Effector memory CD4-positive, alpha-beta T cell (primary cell): ENCODE results near the gene HMGCS2.
"Not testable (repeated sequence)": the region's sequence is repeated elsewhere in the genome, so short reads cannot be mapped to it uniquely, and the experiment has no call there.

Experiments
- DNase-seq, 3 donors: peaks; one replicate each; pipeline ENCODE4 v3.0.0-alpha.2; 2020
- H3K27ac ChIP-seq: 2 replicates; pipeline ENCODE4 v1.7.0; 2013; ENCODE audit warnings: mild to moderate bottlenecking, low read length, moderate library complexity; ENCODE audit not compliant: insufficient read depth, poor library complexity, severe bottlenecking
- H3K27me3 ChIP-seq: replicated peaks from 2 replicates; pipeline ENCODE4 v1.7.0; 2013; ENCODE audit warnings: mild to moderate bottlenecking, low read length; ENCODE audit not compliant: insufficient read depth, control insufficient read depth, poor library complexity, severe bottlenecking
- H3K36me3 ChIP-seq: 2 replicates; pipeline ENCODE4 v1.7.0; 2013; ENCODE audit warnings: mild to moderate bottlenecking, low read length, moderate library complexity; ENCODE audit not compliant: control insufficient read depth, insufficient read depth
- H3K4me1 ChIP-seq: 2 replicates; pipeline ENCODE4 v1.7.0; 2013; ENCODE audit warnings: low read length, mild to moderate bottlenecking; ENCODE audit not compliant: control insufficient read depth, insufficient read depth, poor library complexity, severe bottlenecking
- H3K4me3 ChIP-seq: 2 replicates; pipeline ENCODE4 v1.7.0; 2013; ENCODE audit warnings: low read length, low read depth, mild to moderate bottlenecking; ENCODE audit not compliant: insufficient read depth, poor library complexity, severe bottlenecking
- H3K9me3 ChIP-seq: 2 replicates; pipeline ENCODE4 v1.7.0; 2013; ENCODE audit warnings: mild to moderate bottlenecking, low read length, moderate library complexity; ENCODE audit not compliant: control insufficient read depth

Gene HMGCS2

GRCh38 chr1:119718972-119719371, 49.7 kb downstream of the HMGCS2 start:
- Histone ChIP-seq H3K36me3 (no peaks in the 10 kb centered on the region), H3K9me3 (no peaks in the 10 kb centered on the region)

GRCh38 chr1:119718409-119718808, 50.3 kb downstream of the HMGCS2 start:
- no peaks in the 10 kb centered on the region for H3K36me3 ChIP-seq
- no peak overlapping the region for H3K27ac ChIP-seq
- no peaks in the 10 kb centered on the region for H3K4me1 ChIP-seq

More at GRCh38 chr1:119718972-119719371, 49.7 kb downstream of the HMGCS2 start:
- no peak overlapping the region for H3K27ac ChIP-seq
- no peak for DNase-seq
- H3K27me3 ChIP-seq = no peaks in the 10 kb centered on the region
- no peaks in the 10 kb centered on the region for H3K4me1 ChIP-seq
- no peak overlapping the region for H3K4me3 ChIP-seq

GRCh38 chr1:119715542-119715941, 53.2 kb downstream of the HMGCS2 start:
- no peak for DNase-seq
- H3K27me3 ChIP-seq = no peaks in the 10 kb centered on the region
- H3K9me3 ChIP-seq = no peaks in the 10 kb centered on the region
- no peak overlapping the region for H3K4me3 ChIP-seq
- no peaks in the 10 kb centered on the region for H3K36me3 ChIP-seq
- H3K27ac ChIP-seq = no peak overlapping the region
- no peaks in the 10 kb centered on the region for H3K4me1 ChIP-seq

More at GRCh38 chr1:119718409-119718808, 50.3 kb downstream of the HMGCS2 start:
- no peak for DNase-seq
- Histone ChIP-seq H3K9me3 (no peaks in the 10 kb centered on the region), H3K4me3 (no peak overlapping the region), H3K27me3 (no peaks in the 10 kb centered on the region)

- no peak for DNase-seq
- no peak overlapping the region for H3K4me3 ChIP-seq
- H3K4me1 ChIP-seq = no peaks in the 10 kb centered on the region
- H3K27ac ChIP-seq = no peak overlapping the region
- H3K27me3 ChIP-seq = no peaks in the 10 kb centered on the region
- H3K9me3 ChIP-seq = no peaks in the 10 kb centered on the region
- H3K36me3 ChIP-seq = no peaks in the 10 kb centered on the region
Measured at GRCh38 chr1:119714583-119714982, 54.1 kb downstream of the HMGCS2 start.

DNA sequence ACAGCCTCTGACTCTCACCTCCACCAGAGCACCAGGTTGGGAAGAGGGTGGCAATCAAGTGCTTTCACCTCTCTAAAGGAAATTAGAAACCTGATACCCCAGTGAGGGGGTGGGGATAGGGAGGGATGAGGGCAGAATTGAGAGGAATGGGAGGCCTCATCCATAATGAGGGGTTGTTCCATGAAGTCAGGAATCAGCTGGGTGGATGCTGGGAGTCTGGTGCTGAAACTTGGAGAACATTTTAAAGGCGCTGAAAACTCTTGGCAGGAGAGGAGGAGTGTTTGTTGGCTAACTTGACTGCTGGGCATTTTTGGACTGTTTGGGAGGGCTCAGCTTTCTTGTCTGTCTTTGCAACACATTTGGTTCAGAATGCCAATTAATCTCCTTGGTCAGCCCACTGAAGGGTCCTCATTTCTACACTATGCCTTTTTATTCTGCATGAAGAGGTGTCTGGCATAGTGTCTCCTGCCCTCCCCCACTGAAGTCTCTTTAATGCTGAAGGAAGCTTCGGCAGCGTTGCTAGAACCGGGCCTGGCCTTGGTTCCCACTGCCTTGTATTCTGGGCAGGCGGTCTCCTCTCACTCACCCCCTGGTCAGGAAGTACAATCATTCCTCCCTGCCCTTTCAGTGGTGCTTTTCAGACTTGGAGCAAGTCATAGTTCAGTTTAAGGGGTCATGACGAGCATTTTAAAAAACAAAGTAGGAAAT, 54.8 kb downstream of the HMGCS2 start:
- no peaks in the 10 kb centered on the region for H3K4me1 ChIP-seq
- H3K27me3 ChIP-seq = no peaks in the 10 kb centered on the region
- no peak overlapping the region for H3K27ac ChIP-seq
- no peak overlapping the region for H3K4me3 ChIP-seq
- H3K36me3 ChIP-seq = no peaks in the 10 kb centered on the region
- no peaks in the 10 kb centered on the region for H3K9me3 ChIP-seq
- no peak for DNase-seq

GRCh38 chr1:119713039-119713748, 55.5 kb downstream of the HMGCS2 start:
- Histone ChIP-seq H3K36me3 (no peaks in the 10 kb centered on the region), H3K9me3 (no peaks in the 10 kb centered on the region), H3K4me3 (no peak overlapping the region), H3K27me3 (no peaks in the 10 kb centered on the region), H3K27ac (no peak overlapping the region), H3K4me1 (no peaks in the 10 kb centered on the region)
- DNase-seq = no peak

GRCh38 chr1:119712342-119713038, 56.2 kb downstream of the HMGCS2 start:
- Histone ChIP-seq H3K4me1 (no peaks in the 10 kb centered on the region), H3K27me3 (no peaks in the 10 kb centered on the region), H3K27ac (no peak overlapping the region), H3K9me3 (no peaks in the 10 kb centered on the region), H3K36me3 (no peaks in the 10 kb centered on the region), H3K4me3 (peak overlapping the region; percentile 59)
- no peak for DNase-seq

GRCh38 chr1:119711804-119712341, 56.8 kb downstream of the HMGCS2 start, which contains the start of gene PHGDH:
PHGDH (plus strand) TSS chr1:119711934; CDS start chr1:119712023, 89 bp downstream.
- no peaks in the 10 kb centered on the region for H3K9me3 ChIP-seq
- no peak within 1 kb of the TSS for H3K27ac ChIP-seq
- H3K4me3 ChIP-seq = peak within 1 kb of the TSS; percentile 59
- DNase-seq = no peak
- no peaks in the 10 kb centered on the region for H3K4me1 ChIP-seq
- H3K36me3 ChIP-seq = no peaks in the 10 kb centered on the region
- no peaks in the 10 kb centered on the region for H3K27me3 ChIP-seq

- H3K27me3 ChIP-seq, H3K4me1 ChIP-seq, H3K27ac ChIP-seq, DNase-seq, H3K36me3 ChIP-seq, H3K9me3 ChIP-seq: not testable (repeated sequence)
- H3K4me3 ChIP-seq = peak overlapping the region; percentile 59
Measured at GRCh38 chr1:119711356-119711803, 57.3 kb downstream of the HMGCS2 start.
